Activated T-cell treated with anti-CD3 and anti-CD28 coated beads for 1 hour (primary cell): Measurements from ENCODE around the gene ARHGAP4.
A peak's percentile ranks its signal among the peaks of the same experiment; 100 is the strongest.

Source experiments
- DNase-seq: peaks from one replicate; pipeline ENCODE4 v3.0.0-alpha.2; 2020; ENCODE audit warnings: low read depth

Gene ARHGAP4

DNA sequence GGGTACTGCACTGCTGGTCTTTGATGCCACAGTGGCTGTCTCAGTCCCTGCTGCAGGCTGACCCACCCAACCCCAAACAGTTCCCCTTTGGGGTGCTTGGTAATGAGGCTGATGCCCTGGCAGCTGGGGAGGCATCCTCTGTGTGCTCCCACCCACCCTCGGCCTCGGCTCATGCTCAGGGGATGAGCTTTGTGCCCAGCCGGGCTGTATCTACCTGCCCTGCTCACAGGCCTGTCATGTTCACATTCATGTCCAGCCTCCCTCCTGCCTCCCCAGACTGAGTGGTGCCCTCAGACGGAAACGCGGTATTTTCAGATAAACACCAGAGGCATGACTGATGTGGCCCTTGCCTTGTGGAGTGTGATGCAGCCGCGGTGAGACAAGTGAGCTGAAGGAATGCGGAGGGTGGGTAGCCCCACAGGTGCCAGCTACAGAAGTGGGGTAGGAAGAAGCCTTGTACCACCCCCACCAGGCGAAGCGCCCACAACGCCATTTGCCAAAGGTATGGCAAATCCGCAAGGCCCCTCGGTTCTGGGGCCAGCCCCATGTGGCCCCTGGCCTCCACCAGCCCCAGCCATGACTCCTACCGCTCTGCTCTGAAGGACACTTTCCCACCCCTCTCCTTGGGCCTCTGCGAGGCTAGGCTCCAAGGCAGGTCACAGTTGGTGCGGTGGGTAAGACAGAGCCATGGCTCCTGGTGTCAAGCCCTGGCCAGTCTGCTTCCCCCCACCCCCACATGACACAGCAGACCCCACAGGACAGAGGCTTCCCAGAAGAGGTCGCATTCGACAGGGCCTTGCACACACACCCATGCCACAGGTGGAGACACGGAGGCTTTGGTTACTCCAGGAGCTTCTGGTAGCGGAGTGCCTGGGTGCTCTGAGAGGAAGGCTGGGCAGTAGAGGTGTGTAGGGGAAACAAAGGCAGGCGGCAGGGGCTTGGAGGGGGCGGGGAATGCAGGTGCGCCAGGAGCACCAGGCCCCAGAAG lies 20.2 kb upstream of the ARHGAP4 start:
- no peak for DNase-seq

DNA sequence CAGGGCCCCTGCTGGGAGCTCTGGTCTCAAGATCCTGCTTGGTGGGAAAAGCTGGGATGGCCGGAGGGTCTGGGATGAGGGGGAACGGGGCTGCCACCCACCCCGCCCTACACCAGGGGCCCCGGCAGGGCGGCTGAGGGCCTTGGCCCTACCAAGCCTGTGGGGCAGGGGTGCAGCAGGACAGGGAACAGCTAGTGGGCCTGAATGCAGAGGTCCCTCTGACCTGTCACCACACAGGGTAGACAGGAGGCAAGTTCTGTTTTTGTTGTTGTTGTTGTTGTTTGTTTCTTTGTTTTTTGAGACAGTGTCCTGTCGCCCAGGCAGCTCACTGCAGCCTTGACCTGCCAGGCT lies 18.7 kb upstream of the ARHGAP4 start:
- no peak for DNase-seq

DNA sequence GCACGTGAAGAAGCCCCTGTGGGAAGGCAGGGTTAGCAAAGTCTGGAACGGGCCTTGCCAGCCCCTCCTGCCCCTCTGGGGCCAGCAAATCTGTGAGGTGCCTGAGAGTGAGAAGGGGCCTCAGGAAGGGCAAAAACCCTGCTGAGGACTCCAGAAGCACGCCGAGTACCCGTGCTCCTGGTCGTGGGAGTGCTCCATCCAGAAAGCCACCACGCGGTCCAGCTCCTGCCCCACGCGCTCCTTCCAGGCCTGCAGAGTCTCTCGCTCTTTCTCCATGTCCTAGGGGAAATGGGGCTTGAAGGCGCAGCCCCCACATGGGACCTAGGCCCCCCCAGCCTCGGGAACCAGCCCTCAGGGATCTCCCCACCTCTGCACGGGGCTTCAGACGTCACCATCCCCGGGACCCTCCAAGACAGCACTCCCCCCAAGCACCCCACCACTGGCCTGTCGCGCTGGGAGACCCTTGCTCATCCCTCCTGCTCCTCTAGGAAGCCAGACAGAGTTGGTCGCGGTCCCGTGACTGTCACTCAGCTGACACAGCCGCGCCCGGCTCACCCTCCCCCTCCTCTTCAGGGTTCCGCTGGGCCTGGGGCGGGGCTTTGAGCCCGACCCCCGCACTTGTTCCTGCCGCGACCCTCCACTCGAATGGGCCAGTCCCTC lies 18.2 kb upstream of the ARHGAP4 start, which contains the start of gene RENBP:
Gene RENBP (minus strand): TSS at position 504 of the 660 bp plus-strand sequence. CDS start 33 bp downstream, at position 471.
- DNase-seq, result peak; percentile 28

DNA sequence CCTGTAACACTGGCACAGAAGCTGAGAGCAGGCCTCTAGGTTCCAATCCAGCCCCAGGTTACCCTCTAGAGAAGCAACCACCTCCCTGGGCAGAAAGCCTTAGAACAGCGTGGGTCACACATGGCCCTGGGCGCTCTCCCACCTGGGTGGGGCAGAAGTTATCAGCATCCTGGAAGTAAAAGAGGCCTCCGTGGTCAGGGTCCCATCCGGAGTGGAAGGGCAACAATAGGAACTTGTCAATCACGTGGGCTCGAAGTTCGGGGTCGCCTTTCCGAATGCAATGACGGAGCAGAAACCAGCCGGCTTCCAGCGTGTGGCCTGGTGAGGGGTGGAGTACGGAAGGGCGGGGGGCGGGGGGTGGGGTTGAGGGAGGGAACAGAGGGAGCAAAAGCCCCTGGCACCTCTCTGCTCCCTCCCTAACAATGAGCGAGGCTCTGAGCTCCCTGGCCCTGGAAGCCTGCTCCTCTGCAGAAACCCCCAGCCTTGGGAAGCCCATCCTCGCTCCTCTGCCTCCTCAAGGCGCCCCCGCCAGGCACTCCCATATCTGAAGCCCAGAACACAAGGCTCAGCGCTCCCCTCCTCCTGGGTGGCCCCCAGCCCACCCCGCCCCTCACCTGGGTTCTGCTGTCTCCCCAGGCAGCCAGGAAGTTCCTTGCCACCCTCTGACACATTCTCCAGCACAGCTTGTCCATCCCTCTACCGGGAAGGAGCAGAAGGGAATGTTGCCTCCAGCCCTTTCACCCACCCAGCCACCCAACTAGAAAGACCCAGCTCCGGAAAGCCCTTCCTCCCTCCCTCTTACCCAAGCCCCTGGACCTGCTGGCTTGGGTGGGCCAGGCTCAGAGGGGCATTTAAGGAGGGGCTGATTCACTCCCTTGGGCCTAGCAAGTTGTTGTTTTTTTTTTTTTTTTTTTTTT lies 15.5 kb upstream of the ARHGAP4 start:
- DNase-seq, result no peak

DNA sequence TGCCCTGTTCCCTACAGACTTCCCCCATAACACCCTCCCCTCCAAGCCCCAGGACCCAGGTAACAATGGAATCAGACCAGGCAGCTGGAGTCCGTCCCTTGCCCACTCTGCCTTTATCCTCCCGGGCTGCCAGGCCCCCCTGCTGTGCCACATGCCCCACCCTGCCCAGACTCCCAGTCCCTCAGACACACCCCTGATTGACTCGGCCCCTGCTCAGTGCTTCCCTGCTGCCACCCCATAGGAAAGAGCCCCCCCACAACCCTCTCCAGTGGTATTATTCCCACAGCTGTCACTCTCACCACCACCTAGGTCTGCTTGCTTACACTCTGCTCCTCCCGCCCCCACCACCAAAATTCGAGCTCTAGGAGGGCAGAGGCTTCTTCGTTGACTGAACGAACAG lies 13.5 kb upstream of the ARHGAP4 start:
- DNase-seq, result no peak

DNA sequence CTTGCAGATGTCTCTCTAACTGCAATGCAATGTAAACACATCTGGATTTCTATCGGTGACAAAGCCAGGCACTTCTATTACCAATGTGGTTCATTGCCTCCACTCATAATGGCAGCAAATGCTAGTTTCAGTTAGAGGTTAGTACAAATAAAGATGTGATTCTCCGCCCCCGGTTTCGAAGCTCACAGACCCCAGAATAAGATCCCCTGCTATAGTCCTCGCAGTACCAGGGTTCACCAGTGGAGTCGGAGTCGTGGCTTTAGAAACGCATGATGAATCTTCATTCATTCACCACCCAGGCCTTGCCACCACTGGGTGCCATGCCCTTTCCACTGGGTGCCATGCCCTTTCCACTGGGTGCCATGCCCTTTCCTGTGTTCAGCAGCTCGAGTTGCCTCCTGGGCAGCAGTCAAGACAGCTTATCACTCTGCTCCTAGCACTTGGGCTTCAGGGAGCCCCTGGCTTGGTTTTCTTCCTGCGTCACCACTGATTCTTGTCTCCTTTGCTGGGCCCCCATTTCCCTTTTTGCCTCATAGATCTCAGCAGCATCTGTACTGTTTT lies 12.2 kb upstream of the ARHGAP4 start:
- no peak for DNase-seq

DNA sequence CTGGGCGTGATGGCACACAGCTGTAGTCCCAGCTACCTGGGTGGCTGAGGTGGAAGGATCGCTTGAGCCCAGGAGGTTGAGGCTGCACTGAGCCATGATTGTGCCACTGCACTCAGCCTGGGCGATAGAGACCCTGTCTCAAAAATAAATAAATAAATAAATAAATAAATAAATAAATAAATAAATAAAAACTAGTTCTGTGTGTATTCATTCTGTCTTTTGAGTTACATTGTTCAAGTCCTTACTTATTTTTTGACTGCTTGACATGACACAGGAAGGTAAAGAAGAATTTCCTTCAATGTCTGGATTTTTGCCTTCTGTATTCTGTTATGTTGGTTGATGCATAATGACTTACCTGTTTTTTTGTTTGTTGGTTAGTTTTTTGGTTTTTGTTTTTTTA lies 11.0 kb upstream of the ARHGAP4 start:
- no peak for DNase-seq

DNA sequence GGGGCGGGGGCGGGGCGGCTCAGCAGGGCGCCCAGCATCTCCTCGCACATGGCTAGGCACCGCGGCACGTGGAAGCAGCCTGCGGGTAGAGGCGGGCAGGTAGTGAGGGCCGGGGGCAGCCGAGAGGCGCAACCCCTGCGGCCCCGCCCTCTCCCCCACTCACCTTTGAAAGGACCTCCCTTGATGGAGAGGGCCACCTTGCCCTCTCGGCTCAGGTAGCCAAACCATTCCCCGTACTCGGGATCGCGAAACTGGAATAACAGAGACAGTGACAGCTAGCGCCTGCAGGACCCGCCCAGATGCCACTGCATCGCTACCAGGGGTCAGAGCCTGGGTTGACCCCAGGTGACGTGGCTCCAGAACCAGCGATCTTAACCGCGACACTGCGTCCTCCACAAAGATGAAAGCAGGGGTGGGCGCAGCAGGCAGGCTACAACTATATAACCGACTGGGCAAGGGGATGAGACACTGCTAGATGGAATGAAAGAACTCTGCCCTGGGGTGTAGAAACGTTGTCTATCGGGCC lies 9.3 kb upstream of the ARHGAP4 start:
- no peak for DNase-seq

DNA sequence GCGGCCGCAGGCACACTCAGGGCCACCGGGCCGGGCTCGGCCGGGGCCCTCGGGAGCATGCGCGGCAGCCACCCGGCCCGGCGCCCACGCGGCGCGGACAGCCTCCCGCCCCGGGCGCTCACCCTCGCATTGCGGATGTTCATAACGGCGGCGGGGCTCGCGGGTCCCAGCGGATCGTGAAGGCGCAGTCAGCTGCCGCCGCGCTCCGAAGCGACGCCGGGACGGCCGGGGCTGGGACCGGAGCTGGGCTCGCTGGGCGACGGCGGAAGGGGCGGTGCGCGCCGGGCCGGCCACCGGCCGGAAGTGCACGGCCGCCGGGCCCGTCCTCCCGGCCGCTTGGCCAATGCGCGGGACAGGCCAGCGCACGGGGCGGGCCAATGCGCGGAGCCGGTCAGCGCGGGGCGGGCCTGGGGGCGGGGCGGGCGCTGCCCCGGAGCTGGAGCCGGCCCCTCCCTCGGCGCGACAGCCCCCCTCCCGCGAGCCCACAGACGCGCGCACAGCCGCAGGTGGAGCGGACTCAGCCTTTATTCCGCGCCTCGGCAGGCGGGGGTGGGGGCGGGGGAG lies 8.8 kb upstream of the ARHGAP4 start, which contains the start of gene NAA10:
Gene NAA10 (minus strand): TSS at position 276 of the 564 bp plus-strand sequence. CDS start 133 bp downstream, at position 143.
- no peak for DNase-seq

DNA sequence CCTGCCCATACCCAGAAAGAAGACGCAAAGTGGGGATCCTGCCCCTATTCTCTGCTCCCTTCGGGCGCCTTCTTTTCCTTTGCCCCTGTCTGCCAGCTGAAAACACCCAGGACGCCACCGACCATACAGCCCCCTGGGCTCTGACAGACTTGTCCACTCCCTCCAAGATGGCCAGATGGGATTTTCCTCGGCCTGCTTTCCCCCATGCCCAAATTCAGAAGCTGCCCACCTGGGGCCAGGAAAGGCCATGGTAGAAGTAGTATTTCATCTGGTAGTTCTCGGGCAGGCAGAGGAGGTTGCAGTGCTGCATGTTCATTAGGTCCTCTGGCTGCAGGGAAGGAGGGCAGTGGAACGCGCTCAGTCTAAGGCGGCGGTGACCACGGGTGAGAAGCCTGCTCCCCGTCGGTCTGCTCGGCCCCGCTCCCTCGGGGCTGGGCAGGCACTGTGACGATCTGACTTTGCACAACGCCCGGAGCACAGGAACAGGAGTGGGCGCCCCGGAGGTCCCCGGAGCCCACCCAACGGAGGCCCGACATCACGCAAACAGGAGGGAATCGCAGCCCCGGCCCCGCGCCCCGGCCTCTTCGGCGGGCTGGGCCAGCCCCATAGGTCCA lies 8.2 kb upstream of the ARHGAP4 start:
- no peak for DNase-seq

DNA sequence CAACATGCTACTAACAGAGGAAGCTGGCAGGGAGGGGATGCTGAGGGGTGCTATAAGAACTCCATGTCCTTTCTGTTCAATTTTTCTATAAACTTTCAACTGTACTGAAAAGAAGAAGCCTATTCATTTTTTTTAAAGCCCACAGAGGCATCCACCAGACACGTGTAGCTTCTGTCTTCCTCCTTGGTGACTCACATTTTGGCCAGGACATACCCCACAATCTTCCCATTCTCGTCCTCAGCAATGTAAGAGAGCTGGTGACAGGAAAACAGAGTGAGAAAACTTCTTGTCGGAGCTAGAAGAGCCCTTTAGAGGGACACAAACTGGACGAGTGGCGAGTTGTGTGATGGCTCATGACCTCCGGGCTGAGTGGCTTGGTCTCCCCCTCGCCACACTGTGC lies 7.7 kb upstream of the ARHGAP4 start:
- DNase-seq, result no peak

DNA sequence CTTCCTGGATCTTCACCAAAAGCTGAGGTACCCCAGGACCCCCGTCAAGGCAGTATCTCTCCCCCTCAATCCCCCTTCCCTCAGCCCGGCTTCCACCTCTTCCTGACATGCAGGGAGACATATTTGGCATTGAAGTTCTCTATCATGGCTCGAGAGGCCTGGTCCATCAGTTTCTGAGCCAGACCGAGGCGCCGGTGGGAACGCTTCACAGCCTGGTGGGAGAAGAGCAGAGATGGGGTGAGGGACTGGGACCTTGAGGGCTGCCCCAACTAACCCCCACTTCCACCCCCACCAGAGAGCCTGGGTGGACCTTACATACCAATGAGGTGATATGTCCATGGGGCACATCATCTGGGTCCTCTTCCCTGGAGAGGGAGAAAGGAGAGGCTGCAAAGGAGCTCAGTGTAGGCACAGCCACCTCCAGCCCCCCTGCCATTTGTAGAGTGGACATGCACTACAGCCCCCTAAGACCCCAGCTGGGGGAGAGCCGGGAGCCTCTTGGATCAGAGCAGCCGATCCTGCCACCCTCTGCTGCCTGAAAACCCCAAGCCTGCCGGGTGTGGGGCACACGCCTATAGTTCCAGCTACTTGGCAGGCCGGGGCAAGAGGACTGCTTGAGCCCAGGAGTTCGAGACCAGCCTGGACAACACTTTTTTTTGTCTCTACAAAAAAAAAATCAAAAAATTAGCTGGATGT lies 6.3 kb upstream of the ARHGAP4 start:
- DNase-seq, result no peak

DNA sequence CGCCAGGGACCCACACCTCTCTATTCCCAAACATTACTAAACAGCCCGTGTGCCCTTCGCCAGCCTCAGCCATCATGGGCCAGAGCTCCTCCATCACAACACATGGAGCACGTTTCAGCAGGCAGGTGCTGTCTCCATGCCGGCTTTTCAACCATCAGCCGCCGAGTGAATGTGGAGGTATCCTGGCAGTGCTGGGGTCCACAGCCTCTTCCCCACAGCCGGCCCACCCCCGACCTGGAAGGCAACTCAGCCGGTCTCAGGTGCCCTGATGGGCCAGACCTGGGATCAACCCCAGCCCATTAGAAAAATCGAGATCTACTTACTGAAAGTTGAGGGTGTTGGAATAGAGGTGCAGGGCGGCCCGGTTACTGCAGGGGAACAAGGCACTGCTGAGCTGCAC lies 5.7 kb upstream of the ARHGAP4 start:
- DNase-seq, result no peak

DNA sequence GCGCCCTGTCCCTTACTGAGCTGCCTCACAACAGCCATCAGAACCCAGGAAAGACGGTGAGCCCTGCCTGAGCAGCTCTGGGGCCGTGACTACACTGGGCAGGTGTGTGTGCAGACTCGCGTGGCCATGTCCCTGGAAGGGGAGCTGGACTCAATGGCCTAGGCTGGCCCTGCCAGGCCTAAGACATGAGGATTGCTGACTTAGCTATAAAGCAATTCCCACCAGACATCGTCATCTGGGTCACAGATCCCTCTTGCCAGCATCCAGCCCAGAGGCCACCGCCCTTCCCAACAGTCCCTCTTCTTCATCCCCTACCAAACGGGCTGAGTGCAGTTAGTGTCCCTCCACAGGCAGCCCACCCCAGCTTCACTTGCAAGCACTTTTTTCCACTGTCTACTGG lies 5.1 kb upstream of the ARHGAP4 start:
- DNase-seq, result no peak

DNA sequence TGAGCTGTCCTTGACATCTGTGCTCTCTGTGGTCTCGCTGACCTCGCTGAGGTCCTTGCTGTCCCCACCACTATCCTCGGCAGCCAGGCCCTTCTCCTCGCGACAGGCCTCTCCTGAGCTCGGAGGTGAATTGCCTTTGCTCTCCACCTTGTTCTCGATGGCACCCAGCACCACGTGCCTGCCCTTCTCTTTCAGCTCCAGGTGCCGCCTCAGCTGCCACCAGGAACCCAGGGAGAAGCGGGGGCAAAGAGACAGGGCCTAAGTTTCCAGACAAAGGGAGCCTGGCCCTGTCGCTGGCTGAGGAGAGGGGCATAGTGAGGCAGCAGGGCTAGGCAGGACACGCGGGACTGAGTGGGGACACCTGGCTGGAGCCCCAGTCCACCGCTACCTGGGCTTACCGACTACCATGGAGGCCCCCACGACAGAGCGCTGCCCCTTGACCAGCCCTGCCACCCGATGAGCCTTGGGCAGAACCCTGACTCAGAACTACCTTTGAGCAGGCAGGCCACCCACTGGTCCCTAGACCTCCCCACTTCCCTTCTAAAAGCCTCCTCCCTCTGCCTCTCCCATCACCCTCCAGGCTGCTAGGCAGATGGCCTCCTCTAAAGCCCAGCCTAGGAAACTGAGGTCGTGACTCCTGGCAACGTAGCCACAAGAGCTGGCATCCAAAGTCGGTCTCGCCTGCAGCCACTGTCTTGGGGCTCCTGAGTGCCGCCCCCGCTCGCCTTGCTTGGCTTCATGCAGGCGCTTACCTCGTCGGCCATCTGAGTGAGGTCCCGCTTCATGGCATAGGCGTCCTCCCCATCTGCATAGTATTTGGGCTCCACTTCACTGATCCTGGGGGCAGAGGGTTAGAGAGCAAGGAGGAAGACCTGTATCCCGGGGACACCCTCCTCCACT lies 4.2 kb upstream of the ARHGAP4 start:
- no peak for DNase-seq

DNA sequence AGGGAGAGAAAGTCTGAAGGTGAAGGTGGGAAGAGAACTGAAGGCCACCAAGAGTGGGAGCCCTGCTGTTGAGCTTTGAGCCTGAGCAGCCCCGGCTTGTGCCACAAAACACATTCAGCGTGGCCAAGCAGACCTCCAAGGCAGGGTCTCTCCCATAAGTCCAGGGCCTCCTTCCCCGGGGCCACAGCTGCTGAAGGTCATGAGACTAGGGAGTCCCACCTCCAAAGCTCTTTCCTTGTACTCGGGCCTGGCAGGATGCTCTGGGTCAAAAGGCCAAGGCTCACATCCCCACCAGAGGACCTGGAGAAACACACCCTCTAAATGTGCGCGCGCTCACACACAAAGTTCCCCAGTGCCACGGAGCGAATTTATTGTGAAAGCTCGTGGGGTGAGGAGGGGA lies 3.5 kb upstream of the ARHGAP4 start:
- DNase-seq, result no peak

DNA sequence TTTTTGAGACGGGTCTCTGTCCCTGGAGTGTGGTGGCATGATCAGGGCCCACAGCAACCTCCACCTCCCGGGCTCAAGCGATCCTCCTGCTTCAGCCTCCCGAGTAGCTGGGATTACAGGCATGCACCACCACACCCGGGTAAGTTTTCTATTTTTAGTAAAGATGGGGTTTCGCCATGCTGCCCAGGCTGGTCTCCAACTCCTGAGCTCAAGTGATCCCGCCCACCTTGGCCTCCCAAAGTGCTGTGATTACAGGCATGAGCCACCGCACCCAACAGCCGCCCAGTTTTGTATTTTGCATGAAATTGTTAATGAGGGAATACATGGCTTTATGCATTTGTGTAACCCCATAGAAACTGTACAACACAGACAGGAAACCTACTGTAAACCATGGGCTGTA lies 2.8 kb upstream of the ARHGAP4 start:
- no peak for DNase-seq

DNA sequence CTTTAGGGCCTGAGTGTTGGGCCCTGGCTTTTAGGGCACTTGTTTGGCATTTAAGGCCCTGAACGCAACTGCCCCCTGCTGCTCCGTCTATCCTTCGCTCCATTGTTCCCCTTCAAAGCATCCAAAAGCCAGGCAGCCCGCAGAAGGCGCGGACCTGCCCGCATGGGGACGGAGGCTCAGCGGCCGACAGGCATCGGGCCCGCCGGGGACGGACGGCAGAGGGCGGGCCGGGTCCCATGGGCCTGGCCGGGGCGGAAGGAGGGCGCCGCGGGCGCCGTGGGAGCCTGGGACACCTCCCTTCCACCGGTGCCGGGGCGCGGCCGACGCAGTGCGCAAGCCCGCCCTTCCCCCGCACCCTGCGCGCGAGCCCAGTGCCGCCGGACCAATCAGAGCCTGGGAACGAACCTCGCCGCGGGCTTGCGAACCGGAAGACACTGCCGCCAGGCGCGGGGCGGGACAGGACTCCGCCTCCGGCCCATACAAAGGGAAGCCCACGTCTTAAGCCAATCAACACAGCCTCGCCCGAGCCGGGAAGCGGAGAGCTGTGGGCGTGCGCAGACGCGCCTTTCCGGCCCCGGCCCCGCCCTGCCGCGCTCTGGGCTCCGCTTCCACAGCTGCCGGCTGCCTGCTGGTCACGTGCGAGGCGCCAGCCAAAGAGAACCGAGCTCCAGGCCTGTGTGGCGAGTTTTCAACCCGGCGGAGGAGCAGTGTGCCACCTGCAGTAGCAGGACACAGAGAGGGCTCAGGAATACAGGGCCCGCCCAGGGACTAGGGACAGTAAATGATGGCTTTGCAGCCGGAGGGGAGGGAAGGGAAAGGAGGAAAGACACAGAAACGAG lies 2.1 kb upstream of the ARHGAP4 start:
- peak; percentile 81 for DNase-seq

DNA sequence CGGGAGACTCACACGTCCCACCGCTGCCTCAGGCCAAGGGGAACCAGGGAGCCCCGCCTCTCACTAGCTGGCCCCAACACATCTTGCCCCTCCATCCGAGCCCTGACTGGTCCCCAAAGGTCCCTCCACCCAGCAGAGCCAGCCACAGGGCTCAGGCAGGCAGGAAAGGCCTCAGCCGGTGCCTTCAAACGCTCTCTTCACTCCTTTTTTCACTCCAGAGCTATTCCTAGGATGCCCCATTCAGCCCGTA lies 1.5 kb upstream of the ARHGAP4 start:
- no peak for DNase-seq
